A549 (cell line): Measurements from ENCODE around the gene HMX1. TPM values are rescaled to one million over a fixed set of nuclear protein-coding genes. Genes with fewer than 3 reads are reported as not detected.

Experiments used
- ATAC-seq, 2 experiments: fragments of 200-7000 bp in 1 of 2; fragments of >200 bp in 1 of 2; cut with Nextera tagmentation in 1 of 2; cut with Tn5 transposase in 1 of 2; 3 replicates each; pipeline versions ENCODE4 v1.8.0 to v1.9.1; 2018 to 2020; ENCODE audit warnings: mild to moderate bottlenecking in 1 of 2, moderate library complexity in 1 of 2
- CTCF ChIA-PET: fragments of 300-600 bp; sonication (Branson Sonifier 250); formaldehyde crosslinking; extraction: SDS; loops from one replicate; lab custom pipeline; 2021; ENCODE audit warnings: antibody characterized with exemption, inconsistent platforms; lab: Yijun Ruan, JAX
- POLR2A ChIA-PET: fragments of 350-600 bp; formaldehyde crosslinking; extraction: SDS; loops from one replicate; lab custom pipeline; 2021; ENCODE audit warnings: antibody characterized with exemption, inconsistent platforms; lab: Yijun Ruan, JAX
- DNase-seq, 2 experiments: peaks; one replicate each; pipeline versions ENCODE4 v3.0.0 to v3.0.0-alpha.2; 2011 to 2016; ENCODE audit warnings: low read depth in 1 of 2, low spot score in 1 of 2
- FAIRE-seq: peaks from 2 replicates; lab custom pipeline; 2011; peaks lifted over from hg19 to GRCh38; lab: Jason Lieb, UNC
- H3K27ac ChIP-seq, 2 experiments: fragments of >200 bp; sonication (Bioruptor Twin); formaldehyde crosslinking; 3 replicates each; pipeline ENCODE4 v1.5.1; 2016 to 2017
- H3K4me1 ChIP-seq: fragments of >200 bp; sonication (Bioruptor Twin); formaldehyde crosslinking; 3 replicates; pipeline ENCODE4 v1.6.1; 2016
- H3K4me2 ChIP-seq: fragments of >200 bp; sonication (Bioruptor Twin); formaldehyde crosslinking; 3 replicates; pipeline ENCODE4 v1.6.1; 2016
- H3K4me3 ChIP-seq: fragments of >200 bp; sonication (Bioruptor Twin); formaldehyde crosslinking; 3 replicates; pipeline ENCODE4 v1.5.1; 2016
- H3K9me3 ChIP-seq: fragments of >200 bp; sonication (Bioruptor Twin); formaldehyde crosslinking; 3 replicates; pipeline ENCODE4 v1.6.1; 2016
- BHLHE40 ChIP-seq: IDR thresholded peaks from 2 replicates; pipeline ENCODE4 v1.6.1; 2012; ENCODE audit warnings: low read depth, low read length, inconsistent platforms
- CBX8 ChIP-seq: fragments of 200-600 bp; sonication (generic); IDR thresholded peaks from 2 replicates; pipeline ENCODE4 v1.6.1; 2016
- CEBPB ChIP-seq, 2 experiments: fragments of >200 bp in 1 of 2; sonication (Bioruptor Twin) in 1 of 2; formaldehyde crosslinking in 1 of 2; IDR thresholded peaks; 2 replicates each; pipeline ENCODE4 v1.6.1; 2012 to 2016
- CHD2 ChIP-seq: fragments of 150-350 bp; IDR thresholded peaks from 2 replicates; pipeline ENCODE4 v1.6.1; 2014; ENCODE audit warnings: low read length; ENCODE audit not compliant: partially characterized antibody
- CHD4 ChIP-seq: fragments of 200-600 bp; sonication (generic); IDR thresholded peaks from 2 replicates; pipeline ENCODE4 v1.6.1; 2016; ENCODE audit warnings: antibody characterized with exemption, mild to moderate bottlenecking, borderline replicate concordance
- EHMT2 ChIP-seq: fragments of 200-600 bp; sonication (generic); IDR thresholded peaks from 2 replicates; pipeline ENCODE4 v1.6.1; 2016; ENCODE audit warnings: antibody characterized with exemption, low read depth, mild to moderate bottlenecking, moderate library complexity
- EP300 ChIP-seq, 2 experiments: fragments of >200 bp; sonication (Bioruptor Twin); formaldehyde crosslinking; IDR thresholded peaks; 2 replicates in 1 of 2; 3 replicates in 1 of 2; pipeline ENCODE4 v1.6.1; 2016 to 2017
- ESRRA ChIP-seq: fragments of 150-350 bp; IDR thresholded peaks from 2 replicates; pipeline ENCODE4 v1.6.1; 2014; ENCODE audit warnings: mild to moderate bottlenecking, low read length, borderline replicate concordance
- FOSB ChIP-seq: fragments of 250-450 bp; sonication (Bioruptor Pico); IDR thresholded peaks from 2 replicates; pipeline ENCODE4 v1.5.0; 2020; ENCODE audit warnings: mild to moderate bottlenecking, moderate library complexity
- FOXS1 ChIP-seq: fragments of 250-450 bp; sonication (Bioruptor Pico); IDR thresholded peaks from 2 replicates; pipeline ENCODE4 v1.5.0; 2020; ENCODE audit warnings: mild to moderate bottlenecking, moderate library complexity
- GATA3 ChIP-seq: IDR thresholded peaks from 2 replicates; pipeline ENCODE4 v1.6.1; 2012; ENCODE audit warnings: borderline replicate concordance
- HDAC2 ChIP-seq: fragments of 200-600 bp; sonication (generic); IDR thresholded peaks from 2 replicates; pipeline ENCODE4 v1.6.1; 2016
- HOXB5 ChIP-seq: fragments of 250-450 bp; sonication (Bioruptor Pico); IDR thresholded peaks from 2 replicates; pipeline ENCODE4 v1.5.0; 2020; ENCODE audit warnings: mild to moderate bottlenecking, moderate library complexity
- JUN ChIP-seq, 2 experiments: fragments of >200 bp; sonication (Bioruptor Twin); formaldehyde crosslinking; IDR thresholded peaks; 2 replicates in 1 of 2; 3 replicates in 1 of 2; pipeline ENCODE4 v1.6.1; 2016 to 2017
- MAFK ChIP-seq: fragments of 450-650 bp; IDR thresholded peaks from 2 replicates; pipeline ENCODE4 v1.6.1; 2014; ENCODE audit not compliant: partially characterized antibody
- NFE2L2 ChIP-seq: fragments of 150-350 bp; conservative IDR thresholded peaks from 2 replicates; pipeline ENCODE4 v1.6.1; 2014; ENCODE audit warnings: low read length
- NPAS2 ChIP-seq: fragments of 250-450 bp; sonication (Bioruptor Pico); IDR thresholded peaks from 2 replicates; pipeline ENCODE4 v1.8.0; 2022; ENCODE audit warnings: mild to moderate bottlenecking, moderate library complexity, borderline replicate concordance
- POLR2AphosphoS2 ChIP-seq: conservative IDR thresholded peaks from 2 replicates; pipeline ENCODE4 v1.6.1; 2012; ENCODE audit warnings: low read length, improper control_type of control experiment, inconsistent platforms
- RAD21 ChIP-seq, 2 experiments: fragments of >200 bp in 1 of 2; sonication (Bioruptor Twin) in 1 of 2; formaldehyde crosslinking in 1 of 2; IDR thresholded peaks in 1 of 2; conservative IDR thresholded peaks in 1 of 2; 2 replicates in 1 of 2; 3 replicates in 1 of 2; pipeline ENCODE4 v1.6.1; 2012 to 2018; ENCODE audit warnings: inconsistent platforms in 1 of 2
- RARB ChIP-seq: fragments of 250-450 bp; sonication (Bioruptor Pico); IDR thresholded peaks from 2 replicates; pipeline ENCODE4 v1.8.0; 2021; ENCODE audit warnings: mild to moderate bottlenecking, moderate library complexity
- RCOR1 ChIP-seq: fragments of 150-350 bp; IDR thresholded peaks from 2 replicates; pipeline ENCODE4 v1.6.1; 2014; ENCODE audit warnings: antibody characterized with exemption, low read length, low read depth
- RFX5 ChIP-seq: fragments of 450-650 bp; IDR thresholded peaks from 2 replicates; pipeline ENCODE4 v1.7.1; 2014; ENCODE audit warnings: antibody characterized with exemption, mild to moderate bottlenecking, moderate library complexity
- RNF2 ChIP-seq: fragments of 200-600 bp; sonication (generic); IDR thresholded peaks from 2 replicates; pipeline ENCODE4 v1.6.1; 2016; ENCODE audit warnings: low read depth, mild to moderate bottlenecking, antibody characterized with exemption, moderate library complexity, borderline replicate concordance
- SMC3 ChIP-seq: fragments of >200 bp; sonication (Bioruptor Twin); formaldehyde crosslinking; IDR thresholded peaks from 3 replicates; pipeline ENCODE4 v1.6.1; 2018; ENCODE audit warnings: inconsistent platforms
- TP53 ChIP-seq: fragments of 250-450 bp; sonication (Bioruptor Pico); IDR thresholded peaks from 2 replicates; pipeline ENCODE4 v1.5.0; 2021; ENCODE audit warnings: mild to moderate bottlenecking, moderate library complexity
- ZNF302 ChIP-seq: fragments of 250-450 bp; sonication (Bioruptor Pico); IDR thresholded peaks from 2 replicates; pipeline ENCODE4 v1.9.0; 2021; ENCODE audit warnings: inconsistent platforms, mild to moderate bottlenecking, moderate library complexity
- WGBS: methylation state at CpG from one replicate; pipeline ENCODE4 v1.1.6; 2017; ENCODE audit errors: missing lambda C conversion rate; 5-methylcytosine and 5-hydroxymethylcytosine counted together
- polyA plus RNA-seq, 4 experiments: library from polyadenylated mRNA; depleted of rRNA in 3 of 4; stranded (reverse); fragments of >200 nt; fragmentation: RNase III in 1 of 4; extraction: RNeasy Plus Mini Kit Qiagen cat#74134 plus additional on column Dnase treatment in 1 of 4; gene quantifications; 2 replicates in 3 of 4; 3 replicates in 1 of 4; pipeline ENCODE4 v1.2.3, GENCODE V29; 2011 to 2017
- TF ChIP-seq, protein P1 (sequence below): fragments of 250-450 bp; sonication (Bioruptor Pico); IDR thresholded peaks from 2 replicates; pipeline ENCODE4 v1.5.0; 2020; ENCODE audit warnings: low read depth, mild to moderate bottlenecking, moderate library complexity
- TF ChIP-seq, protein P2 (sequence below): IDR thresholded peaks from 2 replicates; pipeline ENCODE4 v1.6.1; 2012; ENCODE audit warnings: low read depth, borderline replicate concordance
- TF ChIP-seq, protein P3 (sequence below): fragments of 200-600 bp; sonication (generic); IDR thresholded peaks from 2 replicates; pipeline ENCODE4 v1.6.1; 2016; ENCODE audit warnings: antibody characterized with exemption, mild to moderate bottlenecking, moderate library complexity

Gene HMX1
- polyA plus RNA-seq, 2 of the 4 experiments (the other 2 are of a cell fraction) = 0.06 TPM; not detected in 1

DNA sequence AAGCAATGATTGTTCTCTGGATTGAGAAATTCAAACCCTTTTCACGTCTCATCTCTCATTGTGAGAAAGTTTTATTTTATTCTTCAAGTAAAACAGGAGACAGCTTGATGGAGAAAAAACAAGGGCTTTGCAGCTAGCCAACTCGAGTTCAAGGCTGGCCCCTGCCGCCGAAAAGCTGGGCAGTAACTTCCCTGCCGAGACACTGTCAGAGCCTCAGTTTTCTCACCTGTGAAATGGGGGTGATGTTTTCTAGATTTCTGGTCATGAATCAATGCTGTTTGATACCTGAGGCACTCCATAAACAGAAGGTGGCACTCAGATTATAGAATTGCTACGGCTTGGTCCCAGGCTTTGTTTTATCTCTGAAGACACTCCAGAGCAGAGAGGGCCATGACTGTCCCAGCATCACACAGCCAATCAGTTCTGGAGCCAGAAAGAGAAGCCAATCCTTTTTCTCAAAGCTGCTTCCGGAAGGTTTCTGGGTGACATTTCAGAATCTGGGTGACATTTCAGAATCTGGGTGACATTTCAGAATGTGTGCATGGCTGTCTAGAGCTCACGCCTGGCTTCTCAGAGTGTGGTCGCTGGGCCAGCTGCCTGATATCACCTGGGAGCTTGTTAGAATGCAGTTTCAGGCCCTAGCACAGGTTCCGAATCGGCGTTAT, 33.2 kb downstream of the HMX1 start:
- no peaks in the 10 kb centered on the region for H3K4me1 ChIP-seq
- H3K4me3 ChIP-seq = no peak overlapping the region
- H3K9me3 ChIP-seq = no peaks in the 10 kb centered on the region
- WGBS = 39% methylated on average over 9 of the region's 12 CpGs
- no peak overlapping the region for H3K27ac ChIP-seq
- ChIA-PET POLR2A (no interaction called here), CTCF (no interaction called here)
- TF ChIP-seq ESRRA = no peak
- TF ChIP-seq CHD2 = no peak
- no peak for TF ChIP-seq HDAC2
- TF ChIP-seq, protein P1, sequence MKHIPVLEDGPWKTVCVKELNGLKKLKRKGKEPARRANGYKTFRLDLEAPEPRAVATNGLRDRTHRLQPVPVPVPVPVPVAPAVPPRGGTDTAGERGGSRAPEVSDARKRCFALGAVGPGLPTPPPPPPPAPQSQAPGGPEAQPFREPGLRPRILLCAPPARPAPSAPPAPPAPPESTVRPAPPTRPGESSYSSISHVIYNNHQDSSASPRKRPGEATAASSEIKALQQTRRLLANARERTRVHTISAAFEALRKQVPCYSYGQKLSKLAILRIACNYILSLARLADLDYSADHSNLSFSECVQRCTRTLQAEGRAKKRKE (CRISPR knock-in tag) = no peak
- no peak for TF ChIP-seq SMC3
- TF ChIP-seq EP300 (IDR thresholded peaks at IDR 0.05) = no peak
- no peak for TF ChIP-seq RFX5
- no peak for TF ChIP-seq ZNF302 (CRISPR knock-in tag)
- no peak for TF ChIP-seq CEBPB (IDR thresholded peaks at IDR 0.05)
- no peak for TF ChIP-seq CHD4
- TF ChIP-seq EHMT2 = no peak
- no peak for TF ChIP-seq TP53
- no peak for TF ChIP-seq RCOR1
- TF ChIP-seq JUN (IDR thresholded peaks at IDR 0.05) = no peak
- TF ChIP-seq RNF2 = no peak
- DNase-seq (no peak), FAIRE-seq (no peak), ATAC-seq (no peak)
- no peak overlapping the region for H3K4me2 ChIP-seq

DNA sequence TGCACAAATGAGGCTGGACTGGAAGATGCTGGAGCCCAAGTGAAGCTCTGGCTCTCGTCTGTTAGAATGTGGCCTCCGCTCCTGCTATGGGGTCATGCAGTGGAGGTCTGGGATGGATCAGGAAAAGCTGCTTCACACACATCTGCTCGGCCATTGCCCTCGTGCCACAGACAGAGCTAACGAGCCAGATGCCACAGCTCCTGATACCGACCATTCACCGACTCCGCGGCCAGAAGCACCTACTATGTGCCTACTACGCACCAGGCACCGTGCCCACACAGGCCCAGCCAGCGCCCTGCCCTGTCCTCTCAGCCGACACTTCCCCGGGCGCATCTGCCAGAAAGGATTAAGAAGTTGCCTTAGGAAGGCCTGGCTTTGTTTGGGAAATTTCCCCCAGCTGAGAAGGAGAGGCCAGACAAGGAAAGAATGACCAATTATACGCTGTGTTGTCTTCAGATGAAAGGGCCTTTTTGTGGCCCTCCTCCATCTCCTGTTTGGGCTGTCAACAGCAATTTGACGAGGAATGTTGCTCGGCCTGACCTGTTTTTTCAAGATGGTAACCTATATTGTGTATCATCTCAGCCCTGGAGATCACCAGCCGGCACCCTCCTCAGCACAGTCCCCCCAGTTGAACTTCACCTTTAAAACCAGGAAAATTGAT, 34.3 kb downstream of the HMX1 start:
- ATAC-seq (no peak), DNase-seq (no peak)
- ChIA-PET POLR2A (no interaction called here), CTCF (no interaction called here)
- Histone ChIP-seq H3K4me2 (no peak overlapping the region), H3K4me3 (no peak overlapping the region), H3K9me3 (no peaks in the 10 kb centered on the region)
- TF ChIP-seq BHLHE40 (no peak), NFE2L2 (no peak), RARB (no peak), CBX8 (no peak), NPAS2 (CRISPR knock-in tag) (no peak), HOXB5 (CRISPR knock-in tag) (no peak), GATA3 (no peak), SMC3 (no peak), RNF2 (no peak), POLR2AphosphoS2 (no peak), HDAC2 (no peak), MAFK (no peak), EHMT2 (no peak), FOSB (CRISPR knock-in tag) (no peak), CHD4 (no peak), RAD21 (conservative IDR thresholded peaks at IDR 0.05 in 1 of 2, IDR thresholded peaks at IDR 0.05 in 1 of 2) (no peak), RCOR1 (no peak), FOXS1 (CRISPR knock-in tag) (no peak)
- TF ChIP-seq, protein P2, sequence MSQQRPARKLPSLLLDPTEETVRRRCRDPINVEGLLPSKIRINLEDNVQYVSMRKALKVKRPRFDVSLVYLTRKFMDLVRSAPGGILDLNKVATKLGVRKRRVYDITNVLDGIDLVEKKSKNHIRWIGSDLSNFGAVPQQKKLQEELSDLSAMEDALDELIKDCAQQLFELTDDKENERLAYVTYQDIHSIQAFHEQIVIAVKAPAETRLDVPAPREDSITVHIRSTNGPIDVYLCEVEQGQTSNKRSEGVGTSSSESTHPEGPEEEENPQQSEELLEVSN = no peak
- TF ChIP-seq, protein P3, sequence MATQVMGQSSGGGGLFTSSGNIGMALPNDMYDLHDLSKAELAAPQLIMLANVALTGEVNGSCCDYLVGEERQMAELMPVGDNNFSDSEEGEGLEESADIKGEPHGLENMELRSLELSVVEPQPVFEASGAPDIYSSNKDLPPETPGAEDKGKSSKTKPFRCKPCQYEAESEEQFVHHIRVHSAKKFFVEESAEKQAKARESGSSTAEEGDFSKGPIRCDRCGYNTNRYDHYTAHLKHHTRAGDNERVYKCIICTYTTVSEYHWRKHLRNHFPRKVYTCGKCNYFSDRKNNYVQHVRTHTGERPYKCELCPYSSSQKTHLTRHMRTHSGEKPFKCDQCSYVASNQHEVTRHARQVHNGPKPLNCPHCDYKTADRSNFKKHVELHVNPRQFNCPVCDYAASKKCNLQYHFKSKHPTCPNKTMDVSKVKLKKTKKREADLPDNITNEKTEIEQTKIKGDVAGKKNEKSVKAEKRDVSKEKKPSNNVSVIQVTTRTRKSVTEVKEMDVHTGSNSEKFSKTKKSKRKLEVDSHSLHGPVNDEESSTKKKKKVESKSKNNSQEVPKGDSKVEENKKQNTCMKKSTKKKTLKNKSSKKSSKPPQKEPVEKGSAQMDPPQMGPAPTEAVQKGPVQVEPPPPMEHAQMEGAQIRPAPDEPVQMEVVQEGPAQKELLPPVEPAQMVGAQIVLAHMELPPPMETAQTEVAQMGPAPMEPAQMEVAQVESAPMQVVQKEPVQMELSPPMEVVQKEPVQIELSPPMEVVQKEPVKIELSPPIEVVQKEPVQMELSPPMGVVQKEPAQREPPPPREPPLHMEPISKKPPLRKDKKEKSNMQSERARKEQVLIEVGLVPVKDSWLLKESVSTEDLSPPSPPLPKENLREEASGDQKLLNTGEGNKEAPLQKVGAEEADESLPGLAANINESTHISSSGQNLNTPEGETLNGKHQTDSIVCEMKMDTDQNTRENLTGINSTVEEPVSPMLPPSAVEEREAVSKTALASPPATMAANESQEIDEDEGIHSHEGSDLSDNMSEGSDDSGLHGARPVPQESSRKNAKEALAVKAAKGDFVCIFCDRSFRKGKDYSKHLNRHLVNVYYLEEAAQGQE = no peak
- TF ChIP-seq, all 56 proteins: peak for 0
- FAIRE-seq = no peak
- H3K4me1 ChIP-seq = no peaks in the 10 kb centered on the region
- 65% methylated on average over 10 of the region's 19 CpGs for WGBS
- H3K27ac ChIP-seq = no peak overlapping the region
